ENCODE data around the gene KCNK1.

The KCNK1 gene

GRCh38 chr1:233613252-233614172, at the start of gene KCNK1:
TSS of gene KCNK1 (plus strand) at chr1:233614106. CDS start at chr1:233614172, 66 bp downstream.
- DNase-seq, result no peak

DNA sequence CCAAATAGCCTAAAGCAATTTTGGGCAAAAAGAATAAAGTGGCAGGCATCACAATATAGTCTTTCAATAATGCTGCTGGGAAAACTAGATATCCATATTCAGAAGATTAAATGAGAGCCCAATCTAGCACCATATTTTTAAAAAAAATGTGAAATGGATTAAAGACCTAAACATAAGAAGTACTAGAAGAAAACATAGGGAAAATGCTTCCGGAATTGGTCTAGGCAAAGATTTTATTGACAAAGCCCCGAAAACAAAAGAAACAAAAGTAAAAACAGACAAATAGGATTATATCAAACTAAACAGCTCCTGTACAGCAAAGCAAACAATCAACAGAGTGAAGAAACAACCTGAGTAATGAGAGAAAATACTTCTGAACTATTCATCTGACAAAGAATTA, 48.6 kb upstream of the KCNK1 start:
- DNase-seq, result no peak

DNA sequence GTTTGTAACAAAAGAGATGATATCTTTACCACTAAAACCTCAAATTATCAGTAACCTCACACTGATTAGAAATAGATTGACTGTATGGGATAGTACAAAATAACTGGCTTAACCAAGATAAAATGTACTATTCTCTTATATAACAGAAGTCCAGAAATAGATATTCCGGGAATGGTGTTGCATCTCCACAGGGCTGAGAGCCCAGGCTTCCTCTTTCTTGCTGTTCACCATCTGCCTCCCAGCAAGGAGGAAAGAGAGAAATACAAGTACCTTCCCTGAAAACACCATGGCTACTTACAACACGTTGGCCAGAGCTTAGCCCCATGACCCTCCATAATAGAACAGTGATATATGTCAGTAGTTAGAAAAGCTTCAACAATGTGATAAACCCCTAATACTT, 47.0 kb upstream of the KCNK1 start:
- no peak for DNase-seq

DNA sequence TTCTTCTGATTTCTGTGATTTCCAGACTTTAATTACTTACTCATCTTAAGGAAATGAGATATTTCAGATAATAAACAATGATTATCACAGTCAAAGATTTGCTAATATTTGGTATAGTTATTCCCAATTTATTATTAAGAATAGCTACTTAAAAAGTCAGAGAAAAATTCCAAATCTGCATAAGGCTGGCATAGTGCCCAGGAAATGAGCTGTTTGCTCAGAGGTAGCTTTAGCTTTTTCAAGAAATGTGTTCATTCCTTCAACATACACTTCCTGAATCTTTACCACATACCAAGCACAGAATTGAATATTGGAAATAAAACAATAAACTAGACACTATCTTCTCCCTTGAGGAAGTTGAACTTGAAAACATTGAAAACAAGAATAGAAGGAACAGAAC, 44.3 kb upstream of the KCNK1 start:
- no peak for DNase-seq

DNA sequence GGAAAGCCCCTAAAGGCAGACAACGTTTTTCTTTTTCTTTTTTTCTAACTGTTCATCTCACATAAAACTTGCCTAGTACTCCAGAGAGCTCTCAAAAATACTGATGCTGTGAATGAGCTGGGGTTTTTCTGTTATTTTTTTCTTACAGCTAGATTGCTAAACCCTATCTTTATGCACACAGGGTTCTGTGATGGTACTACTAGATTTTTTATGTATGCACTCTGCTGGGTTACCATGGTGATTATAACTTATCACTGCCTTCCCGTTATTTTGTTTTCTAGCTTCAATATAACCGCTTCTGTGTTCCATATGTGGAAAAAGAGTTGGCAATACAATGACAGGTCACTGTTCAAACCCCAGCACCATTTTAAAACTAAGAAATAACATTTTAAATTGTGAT, 43.7 kb upstream of the KCNK1 start:
- no peak for DNase-seq

GRCh38 chr1:233570706-233571105, 43.2 kb upstream of the KCNK1 start:
- no peak for DNase-seq

DNA sequence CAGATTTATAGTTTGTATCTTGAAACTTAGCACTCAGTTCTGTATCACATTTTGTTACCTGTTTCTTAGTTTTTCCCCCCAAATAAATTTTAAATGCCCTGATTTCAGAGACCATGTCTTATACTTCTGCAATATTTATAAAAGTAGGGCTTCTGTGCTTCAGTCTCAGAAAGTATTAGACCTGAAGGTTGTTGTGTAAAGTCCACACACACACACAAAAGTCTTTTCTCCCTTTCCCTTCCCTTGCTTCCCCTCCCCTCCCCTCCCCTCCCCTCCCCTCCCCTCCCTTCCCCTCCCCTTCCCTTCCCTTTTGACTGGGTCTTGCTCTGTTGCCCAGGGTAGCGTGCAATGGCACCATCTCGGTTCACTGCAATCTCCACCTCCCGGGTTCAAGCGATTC, 41.0 kb upstream of the KCNK1 start:
- DNase-seq, result no peak

DNA sequence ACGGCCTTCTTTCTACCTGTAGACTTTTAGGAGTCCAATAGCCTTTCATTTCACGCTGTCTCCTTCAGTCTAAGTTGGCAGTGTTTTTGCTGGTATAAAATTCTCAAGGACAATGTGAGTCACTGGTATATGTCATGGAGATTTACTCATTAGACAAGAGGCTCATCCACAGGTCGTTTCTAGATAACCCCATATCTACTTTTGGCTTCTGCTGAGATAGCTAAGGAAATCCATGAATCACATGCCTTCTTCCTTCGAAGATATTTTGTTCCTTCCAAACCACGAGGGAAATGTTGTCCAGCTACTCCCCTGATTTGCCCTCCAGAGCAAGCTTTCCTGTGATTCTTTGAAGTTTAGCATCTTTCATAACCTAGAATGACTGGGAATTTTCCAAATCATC, 38.5 kb upstream of the KCNK1 start:
- DNase-seq, result no peak

DNA sequence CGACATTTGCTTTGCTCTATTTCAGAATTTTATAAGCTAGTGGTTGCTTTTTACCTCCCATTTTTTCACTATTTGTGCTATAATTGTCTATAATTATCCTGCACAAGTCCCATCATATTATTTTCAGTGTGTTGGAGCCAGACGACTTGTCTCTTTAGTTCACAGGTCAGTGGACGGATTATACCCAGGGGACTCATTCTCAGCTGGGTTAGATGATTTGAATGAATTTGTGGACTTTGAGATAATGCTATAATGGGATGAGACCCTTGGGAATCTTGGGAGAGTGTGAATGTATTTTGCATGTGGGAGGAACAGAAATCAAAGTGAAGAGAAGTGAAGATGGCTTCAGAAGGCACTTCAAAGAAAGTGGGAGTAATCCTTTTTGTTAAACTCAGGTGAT, 31.5 kb upstream of the KCNK1 start:
- DNase-seq, result no peak

DNA sequence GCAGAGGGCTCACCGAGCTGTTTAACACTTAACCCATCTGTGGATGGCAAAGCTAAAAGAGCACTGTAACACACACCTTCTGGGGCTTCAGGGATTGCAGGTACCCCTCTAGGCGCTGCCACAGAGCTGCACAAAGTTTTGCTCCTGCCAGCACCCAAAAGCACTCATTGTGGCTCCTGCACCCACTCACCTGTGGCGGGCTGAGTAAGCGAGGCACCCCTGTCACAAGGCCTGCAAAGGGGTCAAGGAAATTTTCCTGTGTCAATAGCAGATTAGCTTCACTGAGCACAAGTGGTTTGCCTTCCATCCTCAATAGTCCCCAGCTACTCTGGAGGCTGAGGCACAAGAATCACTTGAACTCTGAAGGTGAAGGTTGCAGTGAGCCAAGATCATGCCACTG, 29.5 kb upstream of the KCNK1 start:
- no peak for DNase-seq

DNA sequence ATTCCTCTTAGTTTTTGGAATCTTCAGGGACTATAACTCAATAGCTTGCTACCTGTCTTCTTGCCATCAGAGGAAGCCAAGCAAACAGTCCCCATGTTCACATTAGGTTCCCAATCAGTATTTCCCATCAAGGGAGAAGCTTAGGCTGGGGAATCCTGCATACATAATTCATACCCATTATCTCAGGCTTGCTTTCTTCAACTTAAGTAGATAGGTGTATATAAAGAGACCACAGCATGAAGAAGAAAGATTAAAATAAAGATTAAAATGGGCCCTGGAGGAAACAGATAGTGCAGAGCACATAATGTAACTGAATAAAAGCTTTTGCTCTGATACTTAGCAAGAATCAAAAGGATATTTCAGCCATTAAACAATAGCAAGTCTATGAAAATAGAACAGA, 29.0 kb upstream of the KCNK1 start:
- no peak for DNase-seq

DNA sequence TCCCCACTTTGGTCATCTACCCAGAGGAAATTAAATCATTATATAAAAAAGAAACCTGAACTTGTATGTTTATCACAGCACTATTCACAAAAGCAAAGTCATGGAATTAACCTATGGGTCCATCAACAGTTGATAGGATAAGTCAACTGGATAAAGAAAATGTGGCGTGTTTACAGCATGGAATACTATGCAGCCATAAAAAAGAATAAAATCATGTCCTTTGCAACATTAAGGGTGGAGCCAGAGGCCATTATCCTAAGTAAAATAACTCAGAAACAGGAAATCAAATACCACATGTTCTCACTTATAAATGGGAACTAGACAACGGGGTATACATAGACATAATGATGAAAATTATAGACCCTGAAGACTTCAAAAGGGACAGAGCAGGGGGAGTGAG, 27.6 kb upstream of the KCNK1 start:
- no peak for DNase-seq

DNA sequence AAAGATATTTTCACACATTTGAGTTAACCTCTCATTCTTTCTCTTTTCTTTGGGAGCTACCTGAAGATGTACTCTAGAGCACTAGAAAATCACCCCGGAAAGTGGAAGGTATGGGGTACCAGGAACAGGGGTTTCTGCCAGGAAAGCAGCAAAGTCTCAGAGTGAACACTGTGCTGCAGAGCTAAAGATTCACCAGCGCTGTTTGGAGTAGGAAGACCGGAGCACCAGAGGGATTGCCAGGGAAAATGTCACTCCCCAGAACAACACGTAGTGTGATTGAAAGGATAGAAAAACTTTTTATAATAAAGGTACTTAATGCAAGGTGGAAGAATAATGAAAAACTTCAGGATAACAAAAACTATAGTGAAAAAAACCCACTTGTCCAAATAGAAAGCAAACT, 26.7 kb upstream of the KCNK1 start:
- DNase-seq, result no peak

DNA sequence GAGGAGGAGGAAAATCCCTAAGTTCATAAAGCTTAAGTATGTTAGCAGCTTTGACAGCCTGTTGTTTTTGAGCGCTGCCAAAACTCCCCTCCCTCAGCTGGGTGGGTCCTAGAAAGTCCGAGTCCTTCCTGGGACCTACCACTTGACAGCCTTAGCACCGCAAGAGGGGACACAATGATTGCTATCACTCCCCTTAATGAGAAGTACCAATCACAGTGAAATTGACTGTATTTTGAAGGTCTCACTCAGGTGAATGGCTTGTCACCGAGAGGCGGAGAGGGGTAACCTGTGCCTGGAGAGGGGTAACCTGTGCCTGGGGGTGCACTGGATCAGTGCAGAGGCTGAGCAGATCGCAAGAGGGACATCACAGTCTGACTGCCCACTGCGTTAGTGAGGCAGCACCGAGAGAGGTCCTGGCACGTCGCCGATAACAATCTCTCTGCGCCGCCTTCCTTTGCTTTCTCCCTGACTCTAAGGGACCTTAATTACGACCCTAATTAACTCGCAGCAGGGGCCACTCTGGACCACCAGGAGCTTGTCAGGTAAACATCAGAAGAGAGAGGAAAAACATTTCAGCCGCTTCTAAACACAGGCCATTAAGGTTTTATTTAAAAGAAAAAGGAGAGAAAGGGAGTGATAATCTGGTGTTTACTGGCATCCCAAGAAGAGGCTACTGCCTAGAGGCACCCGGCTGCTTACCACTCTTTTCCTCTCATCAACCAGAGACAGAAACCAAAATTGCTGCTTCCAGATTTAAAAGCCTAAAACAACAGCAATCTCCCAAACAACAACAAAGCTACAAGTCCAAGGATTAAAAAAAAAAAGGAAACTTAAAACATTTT, 25.7 kb upstream of the KCNK1 start:
- no peak for DNase-seq

- DNase-seq, result no peak
Measured at GRCh38 chr1:233597489-233597901, 16.4 kb upstream of the KCNK1 start.

DNA sequence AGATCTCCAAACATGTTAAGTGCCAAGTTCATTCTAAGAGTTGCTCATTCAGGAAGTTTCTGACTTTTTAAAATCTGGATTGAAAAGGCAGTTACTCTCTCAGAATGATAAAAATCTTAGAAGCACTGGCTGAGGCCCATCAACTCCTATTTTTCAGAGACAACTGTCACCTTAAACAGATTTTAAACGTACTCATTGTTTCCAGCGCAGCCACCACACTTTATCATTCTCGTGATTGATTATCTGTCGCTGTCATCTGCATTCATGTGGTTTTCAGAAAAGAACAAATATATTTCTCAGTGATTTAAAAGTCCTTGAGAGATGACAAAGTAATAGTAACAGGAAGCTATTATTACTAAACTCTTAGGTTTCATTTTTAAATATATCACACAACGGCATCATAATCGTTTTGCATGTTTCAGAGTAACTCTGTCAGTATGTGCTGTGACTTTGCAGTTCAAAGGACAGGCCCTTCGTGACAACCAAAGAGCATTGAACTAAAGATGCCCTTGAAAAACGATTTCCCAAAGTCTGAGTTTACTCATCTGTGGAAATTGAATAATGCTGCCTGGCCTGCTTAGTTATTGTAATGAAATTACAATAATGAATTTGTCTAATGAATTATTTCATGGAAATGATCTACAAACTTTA, 14.9 kb upstream of the KCNK1 start:
- DNase-seq, result no peak

DNA sequence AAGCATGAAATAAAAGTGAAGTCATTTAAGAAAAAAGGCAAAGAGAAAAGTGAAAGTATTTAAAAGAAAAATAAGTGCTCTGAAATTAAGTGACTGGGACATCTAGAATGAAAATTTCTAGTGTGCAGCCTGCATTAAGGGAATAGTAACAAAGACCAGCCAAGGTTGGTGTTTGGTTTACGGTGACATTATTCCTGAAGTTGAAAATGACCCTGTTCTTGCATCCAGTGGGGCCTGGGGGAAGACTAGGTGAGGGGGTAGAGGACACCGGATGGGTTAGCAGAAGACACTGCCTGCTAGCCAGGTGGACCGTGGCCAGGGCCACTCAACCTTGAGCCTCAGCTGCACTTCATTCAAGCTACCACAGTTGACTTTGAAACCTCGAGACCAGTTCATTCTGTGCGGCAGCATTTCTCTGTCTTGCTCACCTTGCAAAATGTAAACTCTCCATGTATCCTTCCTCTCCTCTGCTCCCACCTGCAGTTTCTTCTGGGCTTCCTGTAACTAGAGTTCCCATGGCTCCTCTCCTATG, 14.3 kb upstream of the KCNK1 start:
- DNase-seq, result no peak

- DNase-seq, result no peak
Measured at GRCh38 chr1:233600488-233600887, 13.4 kb upstream of the KCNK1 start.

GRCh38 chr1:233603478-233603877, 10.4 kb upstream of the KCNK1 start:
- no peak for DNase-seq

DNA sequence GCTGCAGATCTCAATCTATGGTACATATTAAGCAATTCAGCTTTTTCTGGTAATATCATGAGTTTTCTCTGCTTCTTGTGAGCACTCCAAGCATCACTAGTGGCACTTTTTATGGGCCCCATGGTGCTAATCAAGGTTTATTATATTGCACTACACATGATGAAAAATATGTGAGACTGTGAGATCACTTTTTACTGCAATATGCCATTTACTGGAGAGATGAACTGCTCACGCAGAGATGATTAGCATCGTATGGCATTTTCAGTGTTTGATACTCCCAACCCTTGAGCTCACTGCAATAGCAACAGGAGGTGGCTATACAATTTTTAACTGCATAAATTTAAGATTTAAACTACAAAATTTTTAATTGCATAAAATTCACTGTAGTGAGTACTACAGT, 8.7 kb upstream of the KCNK1 start:
- DNase-seq, result no peak

- DNase-seq, result no peak
Measured at GRCh38 chr1:233606813-233607212, 7.1 kb upstream of the KCNK1 start.

DNA sequence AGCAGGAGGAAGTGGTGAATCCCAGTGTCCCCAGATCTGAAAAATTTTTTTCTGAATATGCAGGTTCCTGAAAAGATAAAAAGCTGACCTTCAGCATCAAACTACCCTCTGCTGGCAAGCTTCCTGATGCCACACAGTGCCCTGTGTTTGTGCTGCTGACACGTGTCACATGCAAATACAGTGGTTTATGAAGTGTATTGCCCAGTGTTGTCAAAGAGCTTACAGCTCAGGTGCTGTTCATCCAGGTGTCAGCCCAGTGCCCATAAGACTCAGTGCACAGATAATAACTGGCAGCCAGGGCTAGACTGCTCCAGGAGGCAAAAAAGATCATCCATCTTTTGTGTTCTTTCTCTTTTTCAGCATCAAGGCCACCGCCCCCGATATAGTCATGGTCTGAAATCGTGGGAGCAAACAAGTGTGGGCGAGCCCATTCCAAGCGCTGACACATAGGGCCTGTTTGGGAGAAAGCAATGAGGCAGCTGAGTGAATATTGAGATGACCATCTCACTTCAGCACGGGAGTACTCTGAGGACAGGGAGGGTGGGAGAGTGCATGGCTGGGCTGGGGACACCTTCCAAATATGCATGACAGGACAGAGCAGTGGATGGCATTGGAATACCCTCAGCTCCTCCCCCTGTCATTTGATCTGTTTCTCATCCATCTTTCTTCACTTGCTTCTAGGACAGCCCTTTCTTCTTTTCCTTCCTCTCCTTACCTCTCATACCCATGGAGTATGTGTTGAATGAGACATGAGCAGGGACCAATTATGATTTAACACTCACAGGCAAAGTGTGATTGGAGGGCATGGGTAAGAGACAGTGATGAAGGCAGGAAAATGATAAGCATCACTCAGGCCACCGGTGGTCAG, 6.4 kb upstream of the KCNK1 start:
- DNase-seq, result no peak
